Fibroblast of lung (primary cell): ENCODE data around the gene FBXW11.

Experiments
- CTCF ChIP-seq, 2 donors: IDR thresholded peaks in 1 of 2; conservative IDR thresholded peaks in 1 of 2; 1 replicate in 1 of 2; 2 replicates in 1 of 2; pipeline ENCODE4 v1.5.1; 2011 to 2012; ENCODE audit warnings: low read length in 2 of 2, control low read depth in 1 of 2, inconsistent platforms in 1 of 2, low read depth in 1 of 2, mild to moderate bottlenecking in 1 of 2
- EZH2 ChIP-seq: IDR thresholded peaks from 2 replicates; pipeline ENCODE4 v1.5.1; 2012; ENCODE audit warnings: low read length, control low read depth, mild to moderate bottlenecking; ENCODE audit errors: missing control alignments

- no peak for TF ChIP-seq CTCF (conservative IDR thresholded peaks at IDR 0.05 in 1 of 2, IDR thresholded peaks at IDR 0.05 in 1 of 2; ENCODE audit: low read depth in 1 of 2, low read length in 2 of 2)
- TF ChIP-seq EZH2, result no peak
Observed at GRCh38 chr5:172007175-172008110, 1.0 kb upstream of the FBXW11 start.
